B cell (primary cell): ENCODE data around the gene PYGO2. TPM values are rescaled to one million over a fixed set of nuclear protein-coding genes. Genes with fewer than 3 reads are reported as not detected.

Experiments
- ATAC-seq: fragments of 200-7000 bp; cut with Tn5 transposase; one replicate; pipeline ENCODE4 v1.10.0; 2021; ENCODE audit warnings: low read depth, mild to moderate bottlenecking, moderate number of reproducible peaks, moderate library complexity
- CTCF ChIA-PET: fragments of 350-600 bp; sonication (Branson Sonifier 250); formaldehyde crosslinking; loops from one replicate; lab custom pipeline; 2021; ENCODE audit warnings: antibody characterized with exemption, inconsistent platforms; lab: Charles Lee
- POLR2A ChIA-PET: fragments of 350-600 bp; sonication (Branson Sonifier 250); formaldehyde crosslinking; loops from one replicate; lab custom pipeline; 2021; ENCODE audit warnings: antibody characterized with exemption; lab: Charles Lee
- DNase-seq: peaks from one replicate; pipeline ENCODE4 v3.0.0; 2013
- H2AFZ ChIP-seq: 2 replicates; pipeline ENCODE4 v1.6.1; 2012; ENCODE audit warnings: mild to moderate bottlenecking, low read depth, low read length; ENCODE audit not compliant: insufficient read depth, poor library complexity, severe bottlenecking
- H3K27ac ChIP-seq, 2 donors: 1 replicate in 1 of 2; 2 replicates in 1 of 2; pipeline ENCODE4 v1.5.1; 2012 to 2013; ENCODE audit warnings: low read length in 2 of 2, mild to moderate bottlenecking in 2 of 2, moderate library complexity in 1 of 2
- H3K27me3 ChIP-seq, 4 experiments: fragments of 200-600 bp in 1 of 4; sonication (generic) in 1 of 4; replicated peaks in 1 of 4; 1 replicate in 2 of 4; 2 replicates in 2 of 4; pipeline versions ENCODE4 v1.6.1 to v1.7.0; 2013 to 2016; ENCODE audit warnings: low read length in 3 of 4, mild to moderate bottlenecking in 2 of 4, mixed read lengths in 1 of 4, moderate library complexity in 1 of 4; ENCODE audit not compliant: insufficient read depth in 4 of 4, control insufficient read depth in 3 of 4; ENCODE audit errors: control extremely low read depth in 1 of 4
- H3K36me3 ChIP-seq, 2 experiments: replicated peaks in 1 of 2; 1 replicate in 1 of 2; 2 replicates in 1 of 2; pipeline versions ENCODE4 v1.6.1 to v1.7.1; 2013; ENCODE audit warnings: low read length in 1 of 2; ENCODE audit not compliant: insufficient read depth in 2 of 2, control insufficient read depth in 1 of 2; ENCODE audit errors: control extremely low read depth in 1 of 2, extremely low read depth in 1 of 2
- H3K4me1 ChIP-seq, 2 donors: fragments of 200-600 bp in 1 of 2; sonication (generic) in 1 of 2; 1 replicate in 1 of 2; 2 replicates in 1 of 2; pipeline versions ENCODE4 v1.5.1 to v1.6.1; 2013 to 2017; ENCODE audit warnings: low read length in 2 of 2; ENCODE audit not compliant: control insufficient read depth in 2 of 2, insufficient read depth in 2 of 2
- H3K4me2 ChIP-seq: replicated peaks from 2 replicates; pipeline ENCODE3; 2012; ENCODE audit warnings: mild to moderate bottlenecking, low read depth, low read length; ENCODE audit not compliant: poor library complexity, severe bottlenecking
- H3K4me3 ChIP-seq, 5 experiments: fragments of 200-600 bp in 1 of 5; sonication (generic) in 1 of 5; 1 replicate in 3 of 5; 2 replicates in 2 of 5; pipeline versions ENCODE4 v1.5.1 to v1.7.0; 2011 to 2016; ENCODE audit warnings: low read length in 4 of 5, mild to moderate bottlenecking in 4 of 5, low read depth in 2 of 5, control low read depth in 1 of 5, moderate library complexity in 1 of 5; ENCODE audit not compliant: insufficient read depth in 1 of 5; ENCODE audit errors: control extremely low read depth in 1 of 5, extremely low read depth in 1 of 5
- H3K79me2 ChIP-seq: fragments of 200-600 bp; sonication (generic); one replicate; pipeline ENCODE4 v1.6.0; 2016; ENCODE audit warnings: low read length; ENCODE audit not compliant: control insufficient read depth, insufficient read depth
- H3K9ac ChIP-seq: fragments of 200-600 bp; sonication (generic); 2 replicates; pipeline ENCODE4 v1.6.1; 2017; ENCODE audit warnings: mild to moderate bottlenecking, low read length, moderate library complexity
- H3K9me3 ChIP-seq, 3 donors: one replicate each; pipeline versions ENCODE4 v1.6.1 to v1.7.1; 2013; ENCODE audit warnings: low read length in 2 of 3; ENCODE audit not compliant: control insufficient read depth in 2 of 3, insufficient read depth in 1 of 3; ENCODE audit errors: control extremely low read depth in 1 of 3
- H4K20me1 ChIP-seq: 2 replicates; pipeline ENCODE4 v1.6.0; 2012; ENCODE audit warnings: mild to moderate bottlenecking, low read length; ENCODE audit not compliant: insufficient read depth, control insufficient read depth, poor library complexity, severe bottlenecking
- H3K27ac Mint-ChIP-seq: one replicate; pipeline ENCODE4 v1.8.0; 2021; ENCODE audit warnings: mixed read lengths
- H3K27me3 Mint-ChIP-seq: one replicate; pipeline ENCODE4 v1.8.0; 2021; ENCODE audit warnings: mixed read lengths
- H3K4me1 Mint-ChIP-seq: one replicate; pipeline ENCODE4 v1.8.0; 2021; ENCODE audit warnings: mixed read lengths
- H3K4me3 Mint-ChIP-seq: one replicate; pipeline ENCODE4 v1.8.0; 2021; ENCODE audit warnings: mixed read lengths
- H3K9me3 Mint-ChIP-seq: one replicate; pipeline ENCODE4 v1.8.0; 2022; ENCODE audit warnings: mixed read lengths; ENCODE audit not compliant: insufficient read depth
- CTCF ChIP-seq: fragments of 200-600 bp; IDR thresholded peaks from one replicate; pipeline ENCODE4 v1.8.0; 2022; ENCODE audit warnings: antibody characterized with exemption, mild to moderate bottlenecking
- EZH2 ChIP-seq: IDR thresholded peaks from 2 replicates; pipeline ENCODE4 v1.6.1; 2012; ENCODE audit warnings: borderline replicate concordance, low read depth, mild to moderate bottlenecking, moderate library complexity, low read length; ENCODE audit not compliant: insufficient read depth, poor library complexity, severe bottlenecking
- WGBS: methylation state at CpG from one replicate; pipeline ENCODE4 v1.1.5; 2013; ENCODE audit warnings: missing lambda C conversion rate; ENCODE audit not compliant: insufficient coverage; 5-methylcytosine and 5-hydroxymethylcytosine counted together
- intact Hi-C: fragments of 100-400 bp; cut with micrococcal nuclease; formaldehyde crosslinking; loops from one replicate; pipeline ENCODE4 v1.10.0; 2022
- polyA plus RNA-seq: library from polyadenylated mRNA; depleted of rRNA; stranded (reverse); fragments of >200 nt; gene quantifications from 2 replicates; pipeline ENCODE4 v1.2.3, GENCODE V29; 2012
- total RNA-seq, 2 donors: library from RNA; stranded (reverse); fragments of 120-200 nt in 1 of 2; gene quantifications; 1 replicate in 1 of 2; 2 replicates in 1 of 2; pipeline versions ENCODE4 v1.2.3 to v1.2.4, GENCODE V29; 2013 to 2022

The PYGO2 gene
- total and polyA plus RNA-seq, 2 donors (not counting 1 experiment from before 2014, with no cell fraction given): 22.2 to 52.7 TPM

- ATAC-seq (no peak), DNase-seq (no peak)
- H3K27me3 ChIP-seq: no peaks in the 10 kb centered on the region
- H3K9me3 ChIP-seq: no peaks in the 10 kb centered on the region
- no peak overlapping the region for H2AFZ ChIP-seq
- no peak overlapping the region for H3K27ac ChIP-seq
- POLR2A ChIA-PET: no interaction called here
- no peak overlapping the region for H3K4me3 Mint-ChIP-seq
- H3K9me3 Mint-ChIP-seq: no peaks in the 10 kb centered on the region
- no peak overlapping the region for H3K4me3 ChIP-seq
- TF ChIP-seq CTCF (no peak), EZH2 (no peak)
- peaks cover 77% of the 10 kb centered on the region for H3K79me2 ChIP-seq
- peaks cover 43 to 58% of the 10 kb centered on the region in 2 donors for H3K4me1 ChIP-seq
- peaks cover 55% of the 10 kb centered on the region for H3K4me1 Mint-ChIP-seq
- no peaks in the 10 kb centered on the region for H3K27me3 Mint-ChIP-seq
- no peak overlapping the region for H3K4me2 ChIP-seq
- peaks cover 41% of the 10 kb centered on the region for H4K20me1 ChIP-seq
- CTCF ChIA-PET: interaction anchor here (0.7 to 6.5 kb wide), 5 partner anchors 13 to 60 kb away, joined by 3 to 38 read pairs (median 3); partner anchors contain the start of genes CKS1B, FLAD1 and SHC1
- 97% methylated on average over 15 of the region's 16 CpGs for WGBS
- intact Hi-C loops: loop anchor here (5.0 kb wide), 1 partner anchor 352 kb away; the partner anchor contains the start of gene ADAR
- no peak overlapping the region for H3K9ac ChIP-seq
- peak overlapping the region; percentile 46 for H3K27ac Mint-ChIP-seq
- H3K36me3 ChIP-seq: peaks cover 0 to 28% of the 10 kb centered on the region in 2 experiments
These were observed 2.7 kb downstream of the PYGO2 start for GRCh38 chr1:154958681-154959425.

- peaks cover 49% of the 10 kb centered on the region for H4K20me1 ChIP-seq
- no peak overlapping the region for H2AFZ ChIP-seq
- H3K9ac ChIP-seq: no peak overlapping the region
- CTCF ChIA-PET: interaction anchor here (1.3 to 1.6 kb wide), 2 partner anchors 25 to 61 kb away, joined by 3 to 4 read pairs; partner anchors contain the start of gene FLAD1
- Mint-ChIP-seq H3K4me3 (no peak overlapping the region), H3K9me3 (no peaks in the 10 kb centered on the region), H3K4me1 (peaks cover 63% of the 10 kb centered on the region), H3K27ac (peak overlapping the region; percentile 46), H3K27me3 (no peaks in the 10 kb centered on the region)
- intact Hi-C loops: loop anchor here (5.0 kb wide), 1 partner anchor 351 kb away; the partner anchor contains the start of gene ADAR
- H3K4me1 ChIP-seq: peaks cover 50 to 58% of the 10 kb centered on the region in 2 donors
- DNase-seq (no peak), ATAC-seq (no peak)
- WGBS: no CpG with 5 or more reads among the region's 2 CpGs
- no peak for TF ChIP-seq CTCF
- TF ChIP-seq EZH2: no peak
- H3K4me2 ChIP-seq: no peak overlapping the region
- no peaks in the 10 kb centered on the region for H3K27me3 ChIP-seq
- peaks cover 0 to 23% of the 10 kb centered on the region in 2 experiments for H3K36me3 ChIP-seq
- POLR2A ChIA-PET: no interaction called here
- no peaks in the 10 kb centered on the region for H3K9me3 ChIP-seq
- H3K27ac ChIP-seq: no peak overlapping the region
- no peak overlapping the region for H3K4me3 ChIP-seq
- peaks cover 80% of the 10 kb centered on the region for H3K79me2 ChIP-seq
These were observed 3.5 kb downstream of the PYGO2 start for GRCh38 chr1:154958036-154958435.
